OCI-LY3 (cell line): ENCODE data around the gene PIP5K1C.
"Not testable (repeated sequence)": the region's sequence is repeated elsewhere in the genome, so short reads cannot be mapped to it uniquely, and the experiment has no call there.

Experiments
- EZH2phosphoT487 ChIP-seq: fragments of 200-600 bp; shearing (Covaris generic); IDR thresholded peaks from 2 replicates; pipeline ENCODE4 v1.6.1; 2018; ENCODE audit warnings: antibody characterized with exemption, mixed run types, low read depth
- TF ChIP-seq, protein P1 (sequence below): fragments of 200-600, 300-600 bp; sonication (generic); IDR thresholded peaks from 2 replicates; pipeline ENCODE4 v1.5.1; 2014; ENCODE audit warnings: antibody characterized with exemption, low read length, low read depth

DNA sequence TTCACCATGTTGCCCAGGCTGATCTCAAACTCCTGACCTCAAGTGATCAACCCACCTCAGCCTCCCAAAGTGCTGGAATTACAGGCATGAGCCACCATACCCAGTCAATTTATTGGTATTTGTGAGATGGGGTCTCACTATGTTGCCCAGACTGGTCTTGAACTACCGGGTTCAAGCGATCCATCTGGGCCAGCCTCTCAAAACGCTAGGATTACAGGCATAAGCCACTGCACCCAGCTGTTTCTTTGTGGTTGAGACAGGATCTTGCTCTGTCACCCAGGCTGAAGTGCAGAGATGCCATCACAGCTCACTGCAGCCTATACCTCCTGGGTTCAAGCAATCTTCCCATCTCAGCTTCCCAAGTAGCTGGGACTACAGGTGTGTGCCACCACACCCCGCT is 118.5 kb downstream of the PIP5K1C start:
- TF ChIP-seq, protein P1, sequence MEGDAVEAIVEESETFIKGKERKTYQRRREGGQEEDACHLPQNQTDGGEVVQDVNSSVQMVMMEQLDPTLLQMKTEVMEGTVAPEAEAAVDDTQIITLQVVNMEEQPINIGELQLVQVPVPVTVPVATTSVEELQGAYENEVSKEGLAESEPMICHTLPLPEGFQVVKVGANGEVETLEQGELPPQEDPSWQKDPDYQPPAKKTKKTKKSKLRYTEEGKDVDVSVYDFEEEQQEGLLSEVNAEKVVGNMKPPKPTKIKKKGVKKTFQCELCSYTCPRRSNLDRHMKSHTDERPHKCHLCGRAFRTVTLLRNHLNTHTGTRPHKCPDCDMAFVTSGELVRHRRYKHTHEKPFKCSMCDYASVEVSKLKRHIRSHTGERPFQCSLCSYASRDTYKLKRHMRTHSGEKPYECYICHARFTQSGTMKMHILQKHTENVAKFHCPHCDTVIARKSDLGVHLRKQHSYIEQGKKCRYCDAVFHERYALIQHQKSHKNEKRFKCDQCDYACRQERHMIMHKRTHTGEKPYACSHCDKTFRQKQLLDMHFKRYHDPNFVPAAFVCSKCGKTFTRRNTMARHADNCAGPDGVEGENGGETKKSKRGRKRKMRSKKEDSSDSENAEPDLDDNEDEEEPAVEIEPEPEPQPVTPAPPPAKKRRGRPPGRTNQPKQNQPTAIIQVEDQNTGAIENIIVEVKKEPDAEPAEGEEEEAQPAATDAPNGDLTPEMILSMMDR: not testable (repeated sequence)
- TF ChIP-seq EZH2phosphoT487: not testable (repeated sequence)
